Measurements from ENCODE around the gene ODF4.
"Not testable (repeated sequence)": the region's sequence is repeated elsewhere in the genome, so short reads cannot be mapped to it uniquely, and the experiment has no call there.

Gene ODF4

GRCh38 chr17:8345052-8345690, 5.5 kb downstream of the ODF4 start:
- H3K4me1 ChIP-seq (ENCODE audit: insufficient read depth, insufficient read length) = peaks cover 6% of the 10 kb centered on the region
- H3K9ac ChIP-seq (ENCODE audit: insufficient read length, low read depth) = no peak overlapping the region
- no peak overlapping the region for H3K4me3 ChIP-seq (ENCODE audit: insufficient read length, low read depth)
- no peak for TF ChIP-seq ZNF274 (IDR thresholded peaks at IDR 0.05; ENCODE audit: low read depth, low read length)
- TF ChIP-seq YY1 (IDR thresholded peaks at IDR 0.05; ENCODE audit: insufficient read depth, insufficient read length) = no peak
- no peak for TF ChIP-seq SUZ12 (IDR thresholded peaks at IDR 0.05; ENCODE audit: extremely low read depth, insufficient read depth, insufficient read length)
- no peaks in the 10 kb centered on the region for H3K27me3 ChIP-seq (ENCODE audit: insufficient read depth, insufficient read length)
- DNase-seq (ENCODE audit: low read depth, low spot score) = no peak
- H3K9me3 ChIP-seq (ENCODE audit: insufficient read depth, low read length) = no peaks in the 10 kb centered on the region
- H3K36me3 ChIP-seq (ENCODE audit: insufficient read depth, insufficient read length, low read length) = no peaks in the 10 kb centered on the region

- DNase-seq (ENCODE audit: low read depth, low spot score) = no peak
- Histone ChIP-seq H3K9ac (ENCODE audit: insufficient read length, low read depth) (no peak overlapping the region), H3K4me3 (ENCODE audit: insufficient read length, low read depth) (no peak overlapping the region), H3K9me3 (ENCODE audit: insufficient read depth, low read length) (no peaks in the 10 kb centered on the region), H3K36me3 (ENCODE audit: insufficient read depth, insufficient read length, low read length) (no peaks in the 10 kb centered on the region), H3K27me3 (ENCODE audit: insufficient read depth, insufficient read length) (no peaks in the 10 kb centered on the region), H3K4me1 (ENCODE audit: insufficient read depth, insufficient read length) (peaks cover 6% of the 10 kb centered on the region)
- TF ChIP-seq YY1 (IDR thresholded peaks at IDR 0.05; ENCODE audit: insufficient read depth, insufficient read length) = no peak
- TF ChIP-seq ZNF274 (IDR thresholded peaks at IDR 0.05; ENCODE audit: low read depth, low read length) = no peak
- TF ChIP-seq SUZ12 (IDR thresholded peaks at IDR 0.05; ENCODE audit: extremely low read depth, insufficient read depth, insufficient read length) = no peak
Observed at GRCh38 chr17:8345951-8346665, 6.5 kb downstream of the ODF4 start.

- not testable (repeated sequence) for H3K4me3 ChIP-seq (ENCODE audit: insufficient read length, low read depth); H3K9ac ChIP-seq (ENCODE audit: insufficient read length, low read depth); DNase-seq (ENCODE audit: low read depth, low spot score); H3K9me3 ChIP-seq (ENCODE audit: insufficient read depth, low read length); H3K4me1 ChIP-seq (ENCODE audit: insufficient read depth, insufficient read length); H3K27me3 ChIP-seq (ENCODE audit: insufficient read depth, insufficient read length); H3K36me3 ChIP-seq (ENCODE audit: insufficient read depth, insufficient read length, low read length)
Observed at GRCh38 chr17:8347001-8347400, 7.4 kb downstream of the ODF4 start.

- TF ChIP-seq SUZ12 (IDR thresholded peaks at IDR 0.05; ENCODE audit: extremely low read depth, insufficient read depth, insufficient read length) (no peak), YY1 (IDR thresholded peaks at IDR 0.05; ENCODE audit: insufficient read depth, insufficient read length) (no peak), ZNF274 (IDR thresholded peaks at IDR 0.05; ENCODE audit: low read depth, low read length) (no peak)
- no peak for DNase-seq (ENCODE audit: low read depth, low spot score)
- peaks cover 3% of the 10 kb centered on the region for H3K4me1 ChIP-seq (ENCODE audit: insufficient read depth, insufficient read length)
- no peaks in the 10 kb centered on the region for H3K9me3 ChIP-seq (ENCODE audit: insufficient read depth, low read length)
- H3K4me3 ChIP-seq (ENCODE audit: insufficient read length, low read depth) = no peak overlapping the region
- no peak overlapping the region for H3K9ac ChIP-seq (ENCODE audit: insufficient read length, low read depth)
- no peaks in the 10 kb centered on the region for H3K36me3 ChIP-seq (ENCODE audit: insufficient read depth, insufficient read length, low read length)
- H3K27me3 ChIP-seq (ENCODE audit: insufficient read depth, insufficient read length) = no peaks in the 10 kb centered on the region
Observed at GRCh38 chr17:8350339-8350738, 10.7 kb downstream of the ODF4 start.

GRCh38 chr17:8353736-8354135, 14.1 kb downstream of the ODF4 start:
- TF ChIP-seq YY1 (IDR thresholded peaks at IDR 0.05; ENCODE audit: insufficient read depth, insufficient read length) = no peak
- TF ChIP-seq SUZ12 (IDR thresholded peaks at IDR 0.05; ENCODE audit: extremely low read depth, insufficient read depth, insufficient read length) = no peak
- no peak for TF ChIP-seq ZNF274 (IDR thresholded peaks at IDR 0.05; ENCODE audit: low read depth, low read length)
- Histone ChIP-seq H3K4me3 (ENCODE audit: insufficient read length, low read depth) (no peak overlapping the region), H3K36me3 (ENCODE audit: insufficient read depth, insufficient read length, low read length) (no peaks in the 10 kb centered on the region), H3K27me3 (ENCODE audit: insufficient read depth, insufficient read length) (no peaks in the 10 kb centered on the region), H3K4me1 (ENCODE audit: insufficient read depth, insufficient read length) (peaks cover 2% of the 10 kb centered on the region), H3K9ac (ENCODE audit: insufficient read length, low read depth) (no peak overlapping the region), H3K9me3 (ENCODE audit: insufficient read depth, low read length) (no peaks in the 10 kb centered on the region)
- no peak for DNase-seq (ENCODE audit: low read depth, low spot score)

- DNase-seq (ENCODE audit: low read depth, low spot score) = no peak
- Histone ChIP-seq H3K9me3 (ENCODE audit: insufficient read depth, low read length) (no peaks in the 10 kb centered on the region), H3K36me3 (ENCODE audit: insufficient read depth, insufficient read length, low read length) (no peaks in the 10 kb centered on the region), H3K9ac (ENCODE audit: insufficient read length, low read depth) (no peak overlapping the region), H3K4me3 (ENCODE audit: insufficient read length, low read depth) (no peak overlapping the region), H3K27me3 (ENCODE audit: insufficient read depth, insufficient read length) (no peaks in the 10 kb centered on the region), H3K4me1 (ENCODE audit: insufficient read depth, insufficient read length) (peaks cover 2% of the 10 kb centered on the region)
- TF ChIP-seq YY1 (IDR thresholded peaks at IDR 0.05; ENCODE audit: insufficient read depth, insufficient read length) = no peak
- TF ChIP-seq ZNF274 (IDR thresholded peaks at IDR 0.05; ENCODE audit: low read depth, low read length) = no peak
- TF ChIP-seq SUZ12 (IDR thresholded peaks at IDR 0.05; ENCODE audit: extremely low read depth, insufficient read depth, insufficient read length) = no peak
Observed at GRCh38 chr17:8354236-8354635, 14.6 kb downstream of the ODF4 start.

GRCh38 chr17:8357910-8358309, 18.3 kb downstream of the ODF4 start:
- Histone ChIP-seq H3K9ac (ENCODE audit: insufficient read length, low read depth) (no peak overlapping the region), H3K27me3 (ENCODE audit: insufficient read depth, insufficient read length) (no peaks in the 10 kb centered on the region), H3K4me1 (ENCODE audit: insufficient read depth, insufficient read length) (peaks cover 4% of the 10 kb centered on the region), H3K9me3 (ENCODE audit: insufficient read depth, low read length) (no peaks in the 10 kb centered on the region), H3K4me3 (ENCODE audit: insufficient read length, low read depth) (no peak overlapping the region), H3K36me3 (ENCODE audit: insufficient read depth, insufficient read length, low read length) (no peaks in the 10 kb centered on the region)
- TF ChIP-seq YY1 (IDR thresholded peaks at IDR 0.05; ENCODE audit: insufficient read depth, insufficient read length) (no peak), SUZ12 (IDR thresholded peaks at IDR 0.05; ENCODE audit: extremely low read depth, insufficient read depth, insufficient read length) (no peak), ZNF274 (IDR thresholded peaks at IDR 0.05; ENCODE audit: low read depth, low read length) (no peak)
- no peak for DNase-seq (ENCODE audit: low read depth, low spot score)

Measured in NT2/D1 (cell line).